Activated naive CD4-positive, alpha-beta T cell treated with anti-CD3 and anti-CD28 coated beads, Interleukin-2, amount 50 U/mL, for 72 hours (primary cell): ENCODE results near the gene S100B. TPM values are rescaled to one million over a fixed set of nuclear protein-coding genes. Genes with fewer than 3 reads are reported as not detected.
A peak's percentile ranks its signal among the peaks of the same experiment; 100 is the strongest.
"Not testable (repeated sequence)": the region's sequence is repeated elsewhere in the genome, so short reads cannot be mapped to it uniquely, and the experiment has no call there.

Source experiments
- ATAC-seq, 2 donors: fragments of 150-1000 bp; cut with Tn5 transposase; 2 replicates each; pipeline ENCODE4 v1.10.0; 2021; ENCODE audit warnings: mild to moderate bottlenecking in 2 of 2, moderate library complexity in 2 of 2
- DNase-seq, 2 donors: peaks; one replicate each; pipeline ENCODE4 v3.0.0; 2021 to 2022; ENCODE audit warnings: low spot score in 2 of 2
- H3K27ac Mint-ChIP-seq, 2 donors: one replicate each; pipeline ENCODE4 v1.8.0; 2022; ENCODE audit warnings: mild to moderate bottlenecking in 2 of 2, mixed read lengths in 2 of 2
- H3K36me3 Mint-ChIP-seq, 2 donors: one replicate each; pipeline ENCODE4 v1.8.0; 2022; ENCODE audit warnings: mixed read lengths in 2 of 2
- H3K9me3 Mint-ChIP-seq, 2 donors: one replicate each; pipeline ENCODE4 v1.8.0; 2022; ENCODE audit warnings: mixed read lengths in 2 of 2
- total RNA-seq, 2 donors: library from RNA; stranded (reverse); gene quantifications; one replicate each; pipeline ENCODE4 v1.2.3, GENCODE V29; 2022

The S100B gene
- total RNA-seq, 2 donors from 2014 or later = not detected

DNA sequence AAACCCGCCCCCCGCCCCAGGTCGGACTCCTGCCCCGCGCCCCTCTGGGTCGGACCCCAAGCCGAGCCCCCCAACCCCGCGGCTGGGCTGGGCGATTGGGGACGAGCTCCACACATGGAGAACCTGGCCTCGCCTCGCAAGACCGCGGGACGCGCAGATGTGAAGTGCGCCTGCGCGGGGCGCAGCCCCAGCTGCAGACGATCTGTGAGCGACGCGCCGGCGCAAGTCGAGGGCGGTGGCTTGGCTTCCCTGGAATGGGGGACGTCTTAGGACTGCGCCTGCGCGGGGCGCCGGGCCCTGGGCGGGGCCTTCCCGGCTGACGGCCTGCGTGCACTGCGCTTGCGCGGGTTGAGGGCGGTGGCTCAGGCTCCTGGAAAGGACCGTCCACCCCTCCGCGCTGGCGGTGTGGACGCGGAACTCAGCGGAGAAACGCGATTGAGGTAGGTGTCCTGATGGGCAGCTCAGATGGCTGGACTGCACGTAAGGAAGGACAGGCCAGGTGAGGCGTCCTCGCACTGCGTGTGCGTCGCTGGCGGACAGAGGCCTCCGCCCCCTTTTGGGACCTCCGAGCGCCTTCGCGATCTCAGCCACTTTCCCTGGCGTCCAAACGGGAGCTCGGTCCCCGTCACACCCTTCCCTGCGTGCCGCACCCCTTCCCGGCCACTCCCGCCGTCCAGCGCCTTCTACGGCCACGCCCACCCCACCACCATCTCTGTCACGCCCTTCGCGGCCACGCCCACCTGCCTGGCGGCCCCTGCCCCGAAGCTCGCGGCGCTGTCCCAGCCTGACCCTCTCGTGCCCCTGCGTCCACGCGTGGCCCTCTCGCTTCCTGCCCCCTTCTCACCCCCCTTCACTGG, 30.7 kb upstream of the S100B start, which contains the start of gene PRMT2:
Gene PRMT2, plus strand, starts transcription at position 351 of the 857 bp plus-strand sequence. CDS start 1,278 bp downstream, outside the sequence.
- peak; percentile 99 for DNase-seq
- peak; percentile 78 to 84 for ATAC-seq
- Mint-ChIP-seq H3K36me3 (peaks cover 22 to 26% of the 10 kb centered on the region in 2 donors), H3K9me3 (peaks cover 0 to 4% of the 10 kb centered on the region in 2 donors), H3K27ac (peak within 1 kb of the TSS; percentile 91 to 96)

DNA sequence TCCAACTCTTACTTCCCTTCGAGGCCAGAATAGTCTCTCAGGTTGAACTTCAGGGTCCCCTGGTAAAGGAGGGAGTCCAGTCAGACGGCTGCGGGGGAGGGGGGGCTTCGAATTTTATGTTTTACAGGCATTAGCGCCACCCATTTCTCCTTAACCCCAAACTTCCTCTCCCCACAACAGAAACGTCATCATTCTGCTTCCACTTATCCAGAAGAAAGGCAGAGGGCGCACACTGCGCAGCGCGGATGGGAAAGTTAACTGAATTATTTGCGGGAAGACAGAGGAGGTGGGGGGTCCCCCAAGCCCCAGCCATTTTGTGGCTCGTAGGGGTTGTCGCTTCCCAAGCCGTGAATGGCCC, 30.1 kb upstream of the S100B start:
- DNase-seq = peak in 1 of 2 donors; percentile 34
- peaks cover 20% of the 10 kb centered on the region in 2 donors for H3K36me3 Mint-ChIP-seq
- H3K27ac Mint-ChIP-seq = peak overlapping the region; percentile 89 to 96
- ATAC-seq = peak; percentile 13 to 17
- H3K9me3 Mint-ChIP-seq = peaks cover 0 to 4% of the 10 kb centered on the region in 2 donors

DNA sequence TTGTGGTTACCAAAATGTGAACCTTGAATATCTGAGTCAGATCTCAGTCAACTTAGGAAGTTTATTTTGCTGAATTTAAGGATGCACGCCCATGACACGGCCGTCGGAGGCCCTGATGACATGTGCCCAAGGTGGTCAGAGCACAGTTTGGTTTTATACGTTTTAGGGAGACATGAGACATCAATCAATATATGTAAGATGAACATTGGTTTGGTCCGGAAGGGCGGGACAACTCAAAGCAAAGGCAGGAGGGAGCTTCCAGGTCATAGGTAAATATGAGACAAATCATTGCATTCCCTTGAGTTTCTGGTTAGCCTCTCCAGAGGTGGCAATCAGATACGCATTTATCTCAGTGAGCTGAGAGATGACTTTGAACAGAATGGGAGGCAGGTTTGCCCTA, 29.5 kb upstream of the S100B start:
- Mint-ChIP-seq H3K9me3 (peaks cover 0 to 4% of the 10 kb centered on the region in 2 donors), H3K36me3 (peaks cover 15% of the 10 kb centered on the region in 2 donors), H3K27ac (peak overlapping the region; percentile 89 to 96)
- ATAC-seq (peak; percentile 3 to 48), DNase-seq (no peak)

GRCh38 chr21:46633566-46633965, 28.7 kb upstream of the S100B start:
- DNase-seq = no peak
- Mint-ChIP-seq H3K9me3 (peaks cover 0 to 4% of the 10 kb centered on the region in 2 donors), H3K27ac (peak overlapping the region; percentile 66 to 96), H3K36me3 (peaks cover 14 to 15% of the 10 kb centered on the region in 2 donors)
- ATAC-seq = no peak

GRCh38 chr21:46630915-46631314, 26.0 kb upstream of the S100B start:
- not testable (repeated sequence) for ATAC-seq, DNase-seq
- H3K36me3 Mint-ChIP-seq = peaks cover 16 to 27% of the 10 kb centered on the region in 2 donors

DNA sequence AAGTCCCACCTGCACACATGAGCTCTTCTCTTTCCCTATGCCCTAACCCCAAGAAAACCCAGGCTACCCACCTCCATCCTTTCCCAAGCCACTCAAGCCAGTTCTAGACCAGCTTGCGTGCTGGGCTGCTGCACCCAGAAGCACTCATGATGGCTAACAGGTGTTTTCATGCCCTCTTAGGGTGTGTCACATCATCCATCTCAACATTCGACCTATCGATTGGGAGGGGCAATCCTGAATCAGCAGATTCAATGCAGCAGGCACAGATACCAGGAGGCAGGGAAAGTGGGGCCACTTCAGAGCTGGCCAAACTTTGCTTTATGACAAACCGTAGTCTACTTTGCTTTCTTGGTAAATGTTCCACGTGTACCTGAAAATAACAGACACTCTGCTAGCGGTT, 24.0 kb upstream of the S100B start:
- no peak for ATAC-seq
- Mint-ChIP-seq H3K9me3 (peaks cover 5 to 22% of the 10 kb centered on the region in 2 donors), H3K36me3 (peaks cover 12 to 32% of the 10 kb centered on the region in 2 donors), H3K27ac (no peak overlapping the region)
- no peak for DNase-seq

More at GRCh38 chr21:46630915-46631314, 26.0 kb upstream of the S100B start:
- H3K9me3 Mint-ChIP-seq = peaks cover 4 to 18% of the 10 kb centered on the region in 2 donors
- not testable (repeated sequence) for H3K27ac Mint-ChIP-seq

DNA sequence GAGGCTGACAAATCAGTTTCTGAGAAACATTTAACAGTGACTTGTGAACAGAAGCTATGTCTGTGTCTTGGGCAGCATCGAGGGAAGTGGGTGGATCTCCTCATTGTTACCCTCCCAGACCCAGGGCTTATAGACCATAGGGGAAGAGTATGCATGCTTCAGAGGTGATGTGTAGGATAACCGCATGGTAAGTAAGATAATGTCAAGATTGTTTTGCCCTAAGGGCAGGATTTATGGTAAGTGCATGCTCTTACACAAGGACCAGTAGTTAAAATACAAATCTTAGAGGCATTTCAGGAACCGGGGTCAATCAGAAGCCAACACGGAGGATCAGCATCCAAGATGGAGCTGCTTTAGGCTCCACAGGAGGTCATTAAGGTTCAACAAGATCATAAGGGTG, 22.8 kb upstream of the S100B start:
- Mint-ChIP-seq H3K9me3 (peaks cover 5 to 22% of the 10 kb centered on the region in 2 donors), H3K27ac (no peak overlapping the region), H3K36me3 (peaks cover 12 to 32% of the 10 kb centered on the region in 2 donors)
- DNase-seq = no peak
- ATAC-seq = no peak

GRCh38 chr21:46626975-46627501, 22.2 kb upstream of the S100B start:
- no peak for DNase-seq
- no peak for ATAC-seq
- H3K36me3 Mint-ChIP-seq = peaks cover 12 to 32% of the 10 kb centered on the region in 2 donors
- peaks cover 5 to 22% of the 10 kb centered on the region in 2 donors for H3K9me3 Mint-ChIP-seq
- peak overlapping the region in 1 of 2 donors; percentile 68 for H3K27ac Mint-ChIP-seq

- ATAC-seq = peak; percentile 39 to 42
- peaks cover 5 to 22% of the 10 kb centered on the region in 2 donors for H3K9me3 Mint-ChIP-seq
- no peak for DNase-seq
- H3K27ac Mint-ChIP-seq = peak overlapping the region; percentile 22 to 68
- peaks cover 12 to 30% of the 10 kb centered on the region in 2 donors for H3K36me3 Mint-ChIP-seq
Observed at GRCh38 chr21:46626536-46626935, 21.7 kb upstream of the S100B start.

- DNase-seq (no peak), ATAC-seq (no peak)
- Mint-ChIP-seq H3K36me3 (peaks cover 12 to 26% of the 10 kb centered on the region in 2 donors), H3K27ac (peak overlapping the region in 1 of 2 donors; percentile 68), H3K9me3 (peaks cover 7 to 22% of the 10 kb centered on the region in 2 donors)
Observed at GRCh38 chr21:46625759-46626158, 20.9 kb upstream of the S100B start.

DNA sequence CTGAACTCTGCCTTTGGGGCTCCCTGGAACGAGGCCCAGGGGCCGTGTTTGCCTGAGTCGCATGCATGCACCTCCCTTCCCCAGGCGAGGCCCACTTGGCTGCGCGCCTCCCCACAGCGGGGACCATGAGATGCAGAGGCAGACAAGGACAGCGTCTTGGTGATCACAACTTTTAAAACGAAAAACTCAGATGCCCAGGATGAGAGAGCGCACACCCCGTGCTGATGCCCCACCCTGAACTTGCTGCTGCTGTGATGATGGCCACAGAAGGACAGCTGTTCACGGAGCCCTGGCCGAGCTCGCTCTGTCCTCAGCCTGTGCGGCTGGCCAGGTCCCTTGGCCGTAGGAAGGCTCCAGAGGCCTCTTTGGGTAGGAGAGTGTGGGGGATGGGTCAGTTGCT, 19.2 kb upstream of the S100B start:
- peaks cover 8 to 22% of the 10 kb centered on the region in 2 donors for H3K9me3 Mint-ChIP-seq

GRCh38 chr21:46622226-46622625, 17.3 kb upstream of the S100B start:
- DNase-seq (no peak), ATAC-seq (peak; percentile 66 to 72)
- peaks cover 12 to 21% of the 10 kb centered on the region in 2 donors for H3K36me3 Mint-ChIP-seq
- H3K27ac Mint-ChIP-seq = peak overlapping the region; percentile 77 to 88
- peaks cover 8 to 15% of the 10 kb centered on the region in 2 donors for H3K9me3 Mint-ChIP-seq

More for the DNA sequence above, 19.2 kb upstream of the S100B start:
- no peak for DNase-seq
- no peak overlapping the region for H3K27ac Mint-ChIP-seq
- H3K36me3 Mint-ChIP-seq = peaks cover 12 to 26% of the 10 kb centered on the region in 2 donors
- ATAC-seq = no peak

DNA sequence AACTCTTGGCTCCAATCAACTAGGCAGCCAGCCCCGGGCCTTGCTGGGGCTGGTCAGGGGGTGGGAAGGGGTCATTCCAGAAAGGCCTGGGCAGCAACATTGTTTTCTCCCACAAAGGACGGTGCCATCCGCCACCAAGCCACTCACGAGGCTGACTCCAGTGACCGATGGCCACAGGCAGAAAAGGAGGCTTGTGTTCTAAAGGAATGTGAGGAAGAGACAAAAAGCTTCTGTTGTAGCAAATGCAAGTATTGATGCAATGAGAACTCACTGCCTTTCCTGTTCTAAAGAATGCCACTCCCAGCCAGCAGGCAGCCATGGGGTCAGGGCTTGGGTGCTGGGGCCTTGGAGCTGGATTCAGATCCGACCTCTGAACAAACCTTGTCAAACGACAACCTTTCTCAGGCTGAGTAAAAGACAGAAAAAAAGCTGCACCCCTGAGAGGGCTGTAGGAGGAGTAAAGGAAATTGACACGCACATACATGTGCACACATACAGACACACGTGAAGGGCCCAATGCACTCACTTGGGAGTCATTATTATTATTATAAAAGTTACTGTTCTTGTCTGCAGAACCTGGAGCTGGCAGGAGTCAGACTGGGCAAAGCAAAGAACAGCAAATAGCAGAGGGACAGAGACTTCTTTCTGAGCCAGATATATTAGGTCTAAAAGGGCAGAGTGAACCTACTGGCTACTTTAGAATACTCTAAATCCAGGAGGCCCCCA, 16.7 kb upstream of the S100B start:
- H3K36me3 Mint-ChIP-seq = peaks cover 12 to 15% of the 10 kb centered on the region in 2 donors
- DNase-seq (no peak), ATAC-seq (peak; percentile 67 to 69)
- peaks cover 8 to 11% of the 10 kb centered on the region in 2 donors for H3K9me3 Mint-ChIP-seq
- H3K27ac Mint-ChIP-seq = peak overlapping the region in 1 of 2 donors; percentile 88

- DNase-seq (no peak), ATAC-seq (no peak)
- Mint-ChIP-seq H3K36me3 (peaks cover 6 to 7% of the 10 kb centered on the region in 2 donors), H3K27ac (peak overlapping the region in 1 of 2 donors; percentile 88), H3K9me3 (peaks cover 4 to 8% of the 10 kb centered on the region in 2 donors)
Observed at GRCh38 chr21:46620846-46621245, 16.0 kb upstream of the S100B start.

DNA sequence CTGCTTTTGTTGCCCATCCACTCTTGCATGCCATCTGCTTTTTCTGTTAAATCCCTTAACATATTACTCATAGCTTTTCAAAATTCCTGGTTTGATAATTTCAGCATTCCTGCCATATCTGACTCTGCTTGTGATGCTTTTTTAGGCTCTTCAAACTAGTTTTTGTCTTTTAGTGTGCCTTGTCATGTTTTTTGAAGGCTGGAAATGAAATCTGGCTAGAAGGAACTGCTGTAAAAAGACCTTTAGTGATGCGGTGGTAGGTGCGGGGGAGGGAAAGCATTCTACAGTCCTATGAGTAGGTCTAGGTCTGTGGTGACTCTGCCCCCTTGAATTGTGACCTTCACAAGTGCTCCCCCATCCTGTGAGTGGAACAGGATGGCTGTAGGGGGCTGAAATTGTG, 15.0 kb upstream of the S100B start:
- no peak for ATAC-seq
- Mint-ChIP-seq H3K9me3 (peaks cover 0 to 3% of the 10 kb centered on the region in 2 donors), H3K36me3 (no peaks in the 10 kb centered on the region), H3K27ac (no peak overlapping the region)
- DNase-seq = no peak

DNA sequence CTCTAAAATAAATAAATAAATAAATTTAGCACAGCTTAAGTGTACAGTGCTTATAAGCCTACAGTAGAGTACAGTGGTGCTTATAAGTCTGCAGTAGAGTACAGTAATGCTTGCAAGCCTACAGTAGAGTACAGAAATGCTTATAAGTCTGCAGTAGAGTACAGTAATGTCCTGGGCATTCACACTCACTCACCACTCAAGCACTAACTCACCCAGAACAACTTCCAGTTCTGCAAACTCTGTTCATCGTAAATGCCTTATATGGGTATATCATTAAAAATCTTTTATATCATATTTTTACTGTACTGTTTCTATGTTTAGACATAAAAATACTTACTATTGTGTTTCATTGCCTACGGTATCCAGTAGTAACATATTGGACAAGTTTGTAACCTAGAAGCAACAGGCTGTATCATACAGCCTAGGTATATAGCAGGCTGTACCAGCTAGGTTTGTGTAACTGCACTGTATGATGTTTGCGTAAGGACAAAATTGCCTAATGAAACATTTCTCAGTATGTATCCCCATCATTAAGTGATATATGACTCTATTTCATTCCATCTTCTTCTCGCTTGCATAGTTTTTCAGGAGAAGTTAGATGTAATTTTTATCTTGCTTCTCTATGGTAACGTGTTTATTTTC, 14.0 kb upstream of the S100B start:
- no peak overlapping the region for H3K27ac Mint-ChIP-seq
- ATAC-seq = no peak
- no peaks in the 10 kb centered on the region for H3K36me3 Mint-ChIP-seq

More for the DNA sequence above, 14.0 kb upstream of the S100B start:
- H3K9me3 Mint-ChIP-seq = peaks cover 0 to 3% of the 10 kb centered on the region in 2 donors
- no peak for DNase-seq
